Parathyroid adenoma (tissue), 2 donors: ENCODE results near the gene MAD1L1.

Source experiments
- H2AFZ ChIP-seq: fragments of 300-600 bp; sonication (generic); one replicate; pipeline ENCODE4 v1.7.0; 2017; ENCODE audit warnings: antibody characterized with exemption, mild to moderate bottlenecking
- H3K27ac ChIP-seq: fragments of 300-600 bp; sonication (generic); one replicate; pipeline ENCODE4 v1.7.0; 2017
- H3K27me3 ChIP-seq: fragments of 300-600 bp; sonication (generic); one replicate; pipeline ENCODE4 v1.7.0; 2017; ENCODE audit warnings: low read length; ENCODE audit not compliant: control insufficient read depth, insufficient read depth
- H3K36me3 ChIP-seq: fragments of 300-600 bp; sonication (generic); one replicate; pipeline ENCODE4 v1.7.0; 2017; ENCODE audit warnings: low read length; ENCODE audit not compliant: control insufficient read depth, insufficient read depth
- H3K4me1 ChIP-seq: fragments of 300-600 bp; sonication (generic); one replicate; pipeline ENCODE4 v1.7.0; 2017; ENCODE audit warnings: control low read depth
- H3K4me2 ChIP-seq: fragments of 300-600 bp; sonication (generic); one replicate; pipeline ENCODE4 v1.7.0; 2017; ENCODE audit warnings: low read length
- H3K4me3 ChIP-seq: fragments of 300-600 bp; sonication (generic); one replicate; pipeline ENCODE4 v1.7.0; 2017; ENCODE audit warnings: low read depth, low read length
- H3K79me2 ChIP-seq: fragments of 300-600 bp; sonication (generic); one replicate; pipeline ENCODE4 v1.7.0; 2017; ENCODE audit warnings: control low read depth
- H3K9ac ChIP-seq: fragments of 300-600 bp; sonication (generic); one replicate; pipeline ENCODE4 v1.7.0; 2017; ENCODE audit warnings: mild to moderate bottlenecking
- H3K9me3 ChIP-seq: fragments of 300-600 bp; sonication (generic); one replicate; pipeline ENCODE4 v1.7.0; 2017; ENCODE audit warnings: low read length; ENCODE audit not compliant: control insufficient read depth
- CTCF ChIP-seq: fragments of 300-600 bp; sonication (generic); IDR thresholded peaks from one replicate; pipeline ENCODE4 v1.7.0; 2017; ENCODE audit warnings: antibody characterized with exemption, mild to moderate bottlenecking
- donor health status: primary hyperparathyroidism.

MAD1L1 gene

GRCh38 chr7:1927937-1928644 is 304.7 kb downstream of the MAD1L1 start:
- Histone ChIP-seq H3K79me2 (no peaks in the 10 kb centered on the region), H2AFZ (no peak overlapping the region), H3K36me3 (no peaks in the 10 kb centered on the region), H3K27ac (no peak overlapping the region), H3K4me3 (no peak overlapping the region), H3K4me1 (no peaks in the 10 kb centered on the region), H3K9me3 (no peaks in the 10 kb centered on the region), H3K27me3 (no peaks in the 10 kb centered on the region), H3K9ac (no peak overlapping the region), H3K4me2 (no peak overlapping the region)
- TF ChIP-seq CTCF, result no peak

- Histone ChIP-seq H3K9ac (no peak overlapping the region), H3K4me1 (no peaks in the 10 kb centered on the region), H3K36me3 (no peaks in the 10 kb centered on the region), H2AFZ (no peak overlapping the region), H3K4me2 (no peak overlapping the region), H3K27ac (no peak overlapping the region), H3K79me2 (no peaks in the 10 kb centered on the region), H3K27me3 (no peaks in the 10 kb centered on the region), H3K9me3 (no peaks in the 10 kb centered on the region), H3K4me3 (no peak overlapping the region)
- no peak for TF ChIP-seq CTCF
Measured at GRCh38 chr7:1926908-1927306, 305.8 kb downstream of the MAD1L1 start.

GRCh38 chr7:1925973-1926907 is 306.5 kb downstream of the MAD1L1 start:
- Histone ChIP-seq H3K79me2 (no peaks in the 10 kb centered on the region), H3K4me2 (no peak overlapping the region), H3K4me1 (no peaks in the 10 kb centered on the region), H3K9ac (no peak overlapping the region), H3K4me3 (no peak overlapping the region), H3K27me3 (no peaks in the 10 kb centered on the region), H3K36me3 (no peaks in the 10 kb centered on the region), H2AFZ (no peak overlapping the region), H3K27ac (no peak overlapping the region), H3K9me3 (no peaks in the 10 kb centered on the region)
- no peak for TF ChIP-seq CTCF

GRCh38 chr7:1925349-1925748 is 307.4 kb downstream of the MAD1L1 start:
- H3K36me3 ChIP-seq, result no peaks in the 10 kb centered on the region
- no peak overlapping the region for H3K4me2 ChIP-seq
- no peaks in the 10 kb centered on the region for H3K27me3 ChIP-seq
- no peak overlapping the region for H2AFZ ChIP-seq
- no peaks in the 10 kb centered on the region for H3K79me2 ChIP-seq
- H3K4me1 ChIP-seq, result no peaks in the 10 kb centered on the region
- H3K9ac ChIP-seq, result no peak overlapping the region
- no peaks in the 10 kb centered on the region for H3K9me3 ChIP-seq
- no peak overlapping the region for H3K4me3 ChIP-seq
- TF ChIP-seq CTCF, result no peak
- H3K27ac ChIP-seq, result no peak overlapping the region
